ENCODE measurements around the gene IL1RAPL2. TPM values are rescaled to one million over a fixed set of nuclear protein-coding genes. Genes with fewer than 3 reads are reported as not detected.

IL1RAPL2 gene
- total RNA-seq, 1 donor from 2014 or later: not detected

- TF ChIP-seq CTCF (IDR thresholded peaks at IDR 0.05; ENCODE audit: insufficient read depth, low read length, poor library complexity, severe bottlenecking): no peak
- Histone ChIP-seq H3K36me3 (ENCODE audit: control insufficient read depth, insufficient read depth, low read length) (no peaks in the 10 kb centered on the region), H3K4me3 (ENCODE audit: low read depth, low read length) (no peak overlapping the region), H3K27me3 (ENCODE audit: control insufficient read depth, insufficient read depth, low read length) (no peaks in the 10 kb centered on the region)
- no peak for DNase-seq (ENCODE audit: low read depth)
Measured at GRCh38 chrX:104833401-104833800, 267.4 kb downstream of the IL1RAPL2 start.

GRCh38 chrX:104842646-104843045, 276.6 kb downstream of the IL1RAPL2 start:
- no peak for DNase-seq (ENCODE audit: low read depth)
- no peak overlapping the region for H3K4me3 ChIP-seq (ENCODE audit: low read depth, low read length)
- TF ChIP-seq CTCF (IDR thresholded peaks at IDR 0.05; ENCODE audit: insufficient read depth, low read length, poor library complexity, severe bottlenecking): no peak
- H3K27me3 ChIP-seq (ENCODE audit: control insufficient read depth, insufficient read depth, low read length): peaks cover 2% of the 10 kb centered on the region
- H3K36me3 ChIP-seq (ENCODE audit: control insufficient read depth, insufficient read depth, low read length): no peaks in the 10 kb centered on the region

- DNase-seq (ENCODE audit: low read depth): no peak
- no peaks in the 10 kb centered on the region for H3K36me3 ChIP-seq (ENCODE audit: control insufficient read depth, insufficient read depth, low read length)
- H3K27me3 ChIP-seq (ENCODE audit: control insufficient read depth, insufficient read depth, low read length): no peaks in the 10 kb centered on the region
- no peak overlapping the region for H3K4me3 ChIP-seq (ENCODE audit: low read depth, low read length)
- no peak for TF ChIP-seq CTCF (IDR thresholded peaks at IDR 0.05; ENCODE audit: insufficient read depth, low read length, poor library complexity, severe bottlenecking)
Measured at GRCh38 chrX:104852241-104852640, 286.2 kb downstream of the IL1RAPL2 start.

GRCh38 chrX:104854188-104854587, 288.2 kb downstream of the IL1RAPL2 start:
- no peak for DNase-seq (ENCODE audit: low read depth)
- Histone ChIP-seq H3K36me3 (ENCODE audit: control insufficient read depth, insufficient read depth, low read length) (no peaks in the 10 kb centered on the region), H3K27me3 (ENCODE audit: control insufficient read depth, insufficient read depth, low read length) (no peaks in the 10 kb centered on the region), H3K4me3 (ENCODE audit: low read depth, low read length) (no peak overlapping the region)
- no peak for TF ChIP-seq CTCF (IDR thresholded peaks at IDR 0.05; ENCODE audit: insufficient read depth, low read length, poor library complexity, severe bottlenecking)

- DNase-seq (ENCODE audit: low read depth): no peak
- Histone ChIP-seq H3K27me3 (ENCODE audit: control insufficient read depth, insufficient read depth, low read length) (no peaks in the 10 kb centered on the region), H3K4me3 (ENCODE audit: low read depth, low read length) (no peak overlapping the region), H3K36me3 (ENCODE audit: control insufficient read depth, insufficient read depth, low read length) (no peaks in the 10 kb centered on the region)
- TF ChIP-seq CTCF (IDR thresholded peaks at IDR 0.05; ENCODE audit: insufficient read depth, low read length, poor library complexity, severe bottlenecking): no peak
Measured at GRCh38 chrX:104854790-104855340, 288.9 kb downstream of the IL1RAPL2 start.

- TF ChIP-seq CTCF (IDR thresholded peaks at IDR 0.05; ENCODE audit: insufficient read depth, low read length, poor library complexity, severe bottlenecking): no peak
- no peak for DNase-seq (ENCODE audit: low read depth)
- Histone ChIP-seq H3K36me3 (ENCODE audit: control insufficient read depth, insufficient read depth, low read length) (no peaks in the 10 kb centered on the region), H3K27me3 (ENCODE audit: control insufficient read depth, insufficient read depth, low read length) (no peaks in the 10 kb centered on the region), H3K4me3 (ENCODE audit: low read depth, low read length) (no peak overlapping the region)
Measured at GRCh38 chrX:104863466-104863865, 297.5 kb downstream of the IL1RAPL2 start.

Data from kidney epithelial cell (primary cell).